GM19239 (cell line): ENCODE measurements around the gene FKBP7.
A peak's percentile ranks its signal among the peaks of the same experiment; 100 is the strongest.
"Not testable (repeated sequence)": the region's sequence is repeated elsewhere in the genome, so short reads cannot be mapped to it uniquely, and the experiment has no call there.

ENCODE experiments used
- DNase-seq: peaks from one replicate; pipeline ENCODE4 v3.0.0; 2011; ENCODE audit warnings: low spot score; ENCODE audit not compliant: insufficient read length
- FAIRE-seq: peaks from 2 replicates; lab custom pipeline; 2011; peaks lifted over from hg19 to GRCh38; lab: Jason Lieb, UNC

FKBP7 gene

GRCh38 chr2:178478439-178479274, at the start of gene FKBP7:
Gene FKBP7 (minus strand): TSS chr2:178478600. CDS start chr2:178478499, 101 bp downstream.
- peak; percentile 98 for FAIRE-seq
- DNase-seq = peak; percentile 42

GRCh38 chr2:178527592-178527991, 49.2 kb upstream of the FKBP7 start:
- DNase-seq (no peak), FAIRE-seq (peak; percentile 33)

- FAIRE-seq (no peak), DNase-seq (no peak)
Observed at GRCh38 chr2:178526256-178526655, 47.9 kb upstream of the FKBP7 start.

GRCh38 chr2:178525460-178525859, 47.1 kb upstream of the FKBP7 start:
- not testable (repeated sequence) for FAIRE-seq

GRCh38 chr2:178525010-178525409, 46.6 kb upstream of the FKBP7 start:
- DNase-seq, FAIRE-seq: not testable (repeated sequence)

More at GRCh38 chr2:178525460-178525859, 47.1 kb upstream of the FKBP7 start:
- DNase-seq = not testable (repeated sequence)

- DNase-seq = no peak
- FAIRE-seq = no peak
Observed at GRCh38 chr2:178523596-178524134, 45.3 kb upstream of the FKBP7 start.

GRCh38 chr2:178522950-178523595, 44.7 kb upstream of the FKBP7 start:
- FAIRE-seq = peak; percentile 97
- DNase-seq = peak; percentile 48

GRCh38 chr2:178521304-178522150, 43.1 kb upstream of the FKBP7 start:
- DNase-seq (no peak), FAIRE-seq (no peak)

GRCh38 chr2:178517496-178517895, 39.1 kb upstream of the FKBP7 start:
- DNase-seq = no peak
- FAIRE-seq = no peak

GRCh38 chr2:178514664-178515063, 36.3 kb upstream of the FKBP7 start:
- FAIRE-seq = peak; percentile 44
- DNase-seq = no peak

GRCh38 chr2:178513876-178514275, 35.5 kb upstream of the FKBP7 start:
- FAIRE-seq = no peak
- DNase-seq = no peak

GRCh38 chr2:178512484-178512883, 34.1 kb upstream of the FKBP7 start:
- DNase-seq = no peak
- FAIRE-seq = no peak

- no peak for FAIRE-seq
- DNase-seq = no peak
Observed at GRCh38 chr2:178510384-178510783, 32.0 kb upstream of the FKBP7 start.

- DNase-seq = no peak
- no peak for FAIRE-seq
Observed at GRCh38 chr2:178508646-178509045, 30.2 kb upstream of the FKBP7 start.

GRCh38 chr2:178506949-178507348, 28.5 kb upstream of the FKBP7 start:
- no peak for DNase-seq
- FAIRE-seq = no peak

GRCh38 chr2:178506524-178506923, 28.1 kb upstream of the FKBP7 start:
- DNase-seq = no peak
- no peak for FAIRE-seq

- FAIRE-seq (no peak), DNase-seq (no peak)
Observed at GRCh38 chr2:178506101-178506500, 27.7 kb upstream of the FKBP7 start.

GRCh38 chr2:178502751-178503150, 24.4 kb upstream of the FKBP7 start:
- DNase-seq = no peak
- no peak for FAIRE-seq

GRCh38 chr2:178499640-178500039, 21.2 kb upstream of the FKBP7 start:
- DNase-seq (no peak), FAIRE-seq (no peak)

GRCh38 chr2:178498137-178498536, 19.7 kb upstream of the FKBP7 start:
- FAIRE-seq = peak; percentile 55
- DNase-seq = no peak
